NCI-H82 treated with DMSO at 0.1 percent for 48 hours (cell line): ENCODE measurements around the gene XRN2.
"Not testable (repeated sequence)": the region's sequence is repeated elsewhere in the genome, so short reads cannot be mapped to it uniquely, and the experiment has no call there.

Experiments used
- DNase-seq: peaks from one replicate; lab custom pipeline; 2025; ENCODE audit not compliant: unreplicated experiment; lab: John Stamatoyannopoulos, UW

XRN2 gene

DNA sequence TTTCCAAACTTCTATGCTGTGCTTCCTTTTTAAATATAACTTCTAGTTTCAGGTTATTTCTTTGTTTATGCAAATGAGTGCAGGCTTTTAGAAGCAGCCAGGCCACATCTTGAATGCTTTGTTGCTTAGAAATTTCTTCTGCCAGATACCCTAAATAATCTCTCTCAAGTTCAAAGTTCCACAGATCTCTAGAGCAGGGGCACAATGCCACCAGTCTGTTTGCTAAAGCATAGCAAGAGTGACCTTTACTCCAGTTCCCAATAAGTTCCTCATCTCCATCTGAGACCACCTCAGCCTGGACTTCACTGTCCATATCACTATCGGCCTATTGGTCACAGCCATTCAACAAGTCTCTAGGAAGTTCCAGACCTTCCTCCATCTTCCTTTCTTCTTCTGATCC is 120.6 kb downstream of the XRN2 start:
- DNase-seq = not testable (repeated sequence)

DNA sequence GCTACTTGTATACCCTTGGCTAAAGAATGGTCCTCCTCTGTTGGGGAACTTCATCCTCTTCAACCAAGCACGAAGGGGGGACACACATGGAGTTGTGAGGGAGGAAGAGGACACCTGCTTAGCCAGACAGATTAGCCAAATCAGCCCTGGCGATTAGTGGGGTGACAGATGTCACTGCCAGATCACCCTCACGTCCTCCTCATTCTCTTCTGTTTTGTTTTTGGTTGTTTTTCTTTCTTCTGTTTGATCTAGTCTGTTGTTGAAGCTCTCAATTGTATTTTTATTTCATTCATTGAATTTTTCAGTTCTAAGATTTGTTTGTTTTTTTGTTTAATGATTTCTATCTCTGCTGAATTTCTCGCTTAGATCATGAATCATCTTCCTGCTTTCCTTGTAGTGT is 121.7 kb downstream of the XRN2 start:
- DNase-seq = no peak

DNA sequence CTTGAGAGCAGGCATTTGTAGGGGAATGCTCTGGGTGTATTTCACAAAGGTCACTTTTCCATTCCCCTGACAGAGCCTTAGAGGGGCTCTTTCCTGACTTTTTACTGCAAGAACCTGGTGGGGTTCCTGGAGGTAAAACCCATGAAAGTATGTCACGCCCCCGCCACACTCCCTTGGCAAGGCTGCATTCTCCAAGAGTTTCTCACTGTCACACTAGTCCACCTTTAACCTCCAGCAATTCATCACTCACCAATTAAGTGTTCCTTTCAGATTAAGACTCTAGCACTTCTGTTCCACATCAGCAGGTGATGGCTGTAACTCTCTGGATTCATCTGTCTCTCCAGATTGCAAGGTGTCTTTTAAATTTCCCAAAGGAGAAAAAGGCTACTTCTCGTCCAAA is 126.9 kb downstream of the XRN2 start:
- no peak for DNase-seq

DNA sequence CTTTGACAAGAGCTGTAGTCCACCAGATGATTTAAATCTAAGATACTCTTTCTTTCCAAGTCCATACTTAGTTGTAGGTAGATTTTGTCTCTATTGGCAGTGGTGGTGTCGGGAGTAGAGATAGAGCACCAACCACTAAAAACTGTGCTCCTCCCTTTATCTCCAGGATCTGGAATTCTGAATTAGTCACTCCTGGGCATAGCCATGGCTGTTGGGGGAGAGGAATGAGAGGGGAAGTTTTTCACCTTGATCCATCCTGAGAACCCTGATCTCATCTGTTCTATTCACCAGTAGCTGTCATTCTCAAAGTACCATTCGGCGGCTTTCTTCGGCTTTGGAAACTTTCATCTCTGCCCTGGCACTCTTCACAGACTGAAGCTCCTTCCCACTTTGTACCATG is 129.8 kb downstream of the XRN2 start:
- no peak for DNase-seq

DNA sequence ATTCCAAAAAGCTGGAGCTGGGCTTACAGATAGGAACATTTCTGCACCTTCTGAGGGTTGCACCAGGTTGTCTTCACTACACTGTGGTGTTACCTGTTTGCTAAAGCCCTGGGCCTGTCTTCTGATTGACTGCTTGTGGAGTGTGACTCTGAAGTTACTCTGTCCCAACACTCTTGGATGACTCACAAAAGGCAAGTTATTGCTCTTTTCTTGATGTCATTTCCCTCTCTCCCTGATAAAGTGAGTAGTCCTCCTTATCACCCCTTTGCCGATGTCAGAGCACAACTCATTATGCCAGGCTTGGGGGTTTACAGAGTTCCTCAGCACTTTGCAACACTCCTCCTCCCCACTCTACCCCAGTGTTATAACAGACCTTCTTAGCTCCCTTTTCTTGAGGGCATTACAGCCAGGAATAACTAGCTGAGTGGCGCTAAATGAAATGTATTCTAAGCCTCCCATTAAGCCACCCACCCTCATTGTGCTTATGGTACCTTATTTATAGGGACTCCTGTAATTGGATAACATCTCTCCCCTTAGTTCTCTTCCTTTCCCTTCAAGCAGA is 130.3 kb downstream of the XRN2 start:
- no peak for DNase-seq

DNA sequence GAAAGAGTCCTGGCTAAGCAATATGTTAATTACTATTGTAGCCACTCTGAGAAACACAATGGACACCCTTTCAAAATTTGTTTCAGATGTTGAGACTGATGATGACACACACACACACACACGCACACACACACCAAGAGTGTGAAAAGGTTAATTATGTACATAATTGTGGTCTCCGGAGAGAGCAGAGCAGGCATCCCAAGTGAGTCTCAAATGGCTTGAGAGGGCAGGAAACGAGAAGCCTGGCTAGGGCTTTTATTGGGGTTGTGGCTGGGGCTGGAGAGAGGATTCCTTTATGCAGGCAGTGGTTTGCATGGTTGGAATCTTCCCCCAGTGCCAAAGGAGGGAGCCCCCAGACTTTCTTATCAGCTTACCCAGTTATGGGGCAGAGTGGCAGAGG is 132.4 kb downstream of the XRN2 start:
- DNase-seq = no peak

DNA sequence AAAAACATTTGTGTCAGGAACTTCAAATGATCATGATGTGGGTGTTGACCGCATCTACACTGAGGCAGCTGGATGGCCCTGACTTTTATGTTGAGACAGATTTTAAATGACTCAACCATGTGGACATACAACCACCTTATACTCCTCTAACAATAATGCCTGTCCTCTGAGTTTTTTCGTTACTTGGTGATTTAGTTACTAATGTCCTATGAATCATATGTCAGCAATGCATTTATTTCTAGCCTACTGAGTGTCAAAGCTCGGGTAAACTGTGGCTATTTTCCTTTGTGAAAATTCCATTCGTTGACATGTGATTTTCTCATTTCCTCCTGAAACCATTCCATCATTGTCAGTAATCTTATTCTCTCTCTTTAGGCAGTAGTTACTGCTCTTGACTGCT is 133.1 kb downstream of the XRN2 start:
- no peak for DNase-seq

DNA sequence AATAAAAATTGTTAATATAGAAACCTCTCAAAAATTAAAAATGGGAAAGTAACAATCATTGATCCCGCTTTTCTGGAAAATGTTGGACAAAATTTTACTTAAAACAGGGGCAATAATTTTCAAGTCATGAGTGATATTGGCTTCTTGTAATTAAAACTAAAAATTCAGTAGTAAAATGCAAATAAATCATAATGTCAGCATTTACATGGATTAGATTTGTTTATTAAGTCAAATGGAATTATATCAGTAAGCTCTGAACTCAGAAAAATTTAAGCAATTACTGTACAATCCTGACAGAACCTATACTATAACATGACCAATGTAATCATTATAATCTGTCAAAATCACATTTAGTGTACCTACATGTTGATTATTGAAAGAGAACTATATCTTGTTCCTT is 134.1 kb downstream of the XRN2 start:
- no peak for DNase-seq

DNA sequence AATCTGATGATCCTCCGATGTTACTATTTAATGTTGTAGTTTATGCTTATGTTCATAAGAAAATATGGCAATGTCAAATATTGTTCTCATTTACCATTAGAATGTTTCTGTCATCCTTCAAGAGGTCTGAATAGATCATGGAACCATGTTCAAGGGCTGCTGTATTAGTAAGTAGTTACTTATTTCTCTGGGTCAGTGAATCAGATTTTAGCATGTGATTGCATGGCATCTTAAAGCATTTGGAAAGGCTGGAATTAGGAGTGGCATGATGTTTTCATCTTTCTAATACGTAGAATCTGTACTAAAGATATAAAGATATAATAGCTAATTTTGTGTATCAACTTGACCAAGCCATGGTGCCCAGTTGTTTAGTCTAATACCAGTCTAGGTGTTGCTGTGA is 134.7 kb downstream of the XRN2 start:
- no peak for DNase-seq
